ENCODE data around the gene FRMD8.

GRCh38 chr11:65382033-65382803, 4.2 kb upstream of the FRMD8 start, which contains the start of gene SLC25A45:
- peak; percentile 70; the same call in 1 of the 2 replicates for TF ChIP-seq POLR2AphosphoS5 (IDR thresholded peaks at IDR 0.05; ENCODE audit: borderline replicate concordance, low read depth, low read length)
- TF ChIP-seq EZH2 (IDR thresholded peaks at IDR 0.05), result no peak

All from SK-N-MC (cell line).